Stomach (tissue), 9 donors: ENCODE data around the gene PPP2R5C. TPM values are rescaled to one million over a fixed set of nuclear protein-coding genes. Genes with fewer than 3 reads are reported as not detected.
A peak's percentile ranks its signal among the peaks of the same experiment; 100 is the strongest.

Experiments used
- DNase-seq, 2 donors: peaks; one replicate each; pipeline versions ENCODE4 v3.0.0 to v3.0.0-alpha.2; 2013 to 2019
- H3K27ac ChIP-seq, 5 donors: fragments of 200-600 bp in 4 of 5; sonication (generic) in 4 of 5; one replicate each; pipeline ENCODE4 v1.5.1; 2013 to 2019; ENCODE audit warnings: mild to moderate bottlenecking in 1 of 5, moderate library complexity in 1 of 5
- H3K27me3 ChIP-seq, 3 donors: fragments of 200-600 bp; sonication (generic); one replicate each; pipeline ENCODE4 v1.5.1; 2017 to 2019; ENCODE audit warnings: mixed run types in 1 of 3
- H3K36me3 ChIP-seq, 4 donors: fragments of 200-600 bp; sonication (generic); 1 replicate in 3 of 4; 2 replicates in 1 of 4; pipeline ENCODE4 v1.5.1; 2016 to 2019
- H3K4me1 ChIP-seq, 4 donors: fragments of 200-600 bp; sonication (generic); one replicate each; pipeline ENCODE4 v1.5.1; 2016 to 2019
- H3K4me3 ChIP-seq, 4 donors: fragments of 200-600 bp; sonication (generic) in 3 of 4; one replicate each; pipeline ENCODE4 v1.5.1; 2016 to 2019; ENCODE audit warnings: mild to moderate bottlenecking in 1 of 4
- H3K9me3 ChIP-seq, 4 donors: fragments of 200-600 bp; sonication (generic); one replicate each; pipeline ENCODE4 v1.5.1; 2016 to 2019
- CTCF ChIP-seq, 7 experiments: fragments of 450-650 bp in 4 of 7; fragments of 200-600 bp in 3 of 7; sonication (generic) in 3 of 7; IDR thresholded peaks; one replicate each; pipeline ENCODE4 v1.5.1; 2016 to 2019; ENCODE audit warnings: antibody characterized with exemption in 7 of 7, control low read depth in 2 of 7, mild to moderate bottlenecking in 1 of 7
- EP300 ChIP-seq: sonication (generic); formaldehyde crosslinking; IDR thresholded peaks from one replicate; pipeline ENCODE4 v1.6.1; 2017; ENCODE audit warnings: antibody characterized with exemption
- POLR2A ChIP-seq, 4 donors: fragments of 450-650 bp; IDR thresholded peaks; one replicate each; pipeline ENCODE4 v1.6.1; 2016; ENCODE audit warnings: antibody characterized with exemption in 4 of 4, control low read depth in 2 of 4, mild to moderate bottlenecking in 1 of 4, moderate library complexity in 1 of 4
- POLR2AphosphoS5 ChIP-seq, 3 donors: sonication (generic); formaldehyde crosslinking; IDR thresholded peaks; one replicate each; pipeline ENCODE4 v1.6.1; 2016; ENCODE audit warnings: antibody characterized with exemption in 3 of 3
- WGBS, 5 donors: extraction: QIAGEN DNeasy Blood & Tissue Kit in 3 of 5; methylation state at CpG; one replicate each; pipeline versions ENCODE4 v1.1.5 to v1.1.7; 2013 to 2018; 5-methylcytosine and 5-hydroxymethylcytosine counted together
- intact Hi-C: fragments of 100-400 bp; cut with DNase I; formaldehyde crosslinking; loops from one replicate; pipeline ENCODE4 v1.15.1; 2023; ENCODE audit warnings: low total_unique reads
- polyA plus RNA-seq, 3 donors: library from polyadenylated mRNA; stranded (reverse); fragments of 200-250 nt; gene quantifications; one replicate each; pipeline ENCODE4 v1.2.3, GENCODE V29; 2013
- total RNA-seq, 5 donors: library from RNA; depleted of rRNA; stranded (reverse); fragments of >200 nt; gene quantifications; one replicate each; pipeline versions ENCODE4 v1.1.0 to v1.2.3, GENCODE V29; 2014 to 2016
- donor health status: healthy with polysubstance abuse.
- donor health status: Bipolar disorder and iron deficiency.
- donor health status: healthy.

PPP2R5C gene
- total and polyA plus RNA-seq, 8 donors, result 19.7 to 175 (median 89.6) TPM

GRCh38 chr14:101839661-101840060 lies 78.2 kb downstream of the PPP2R5C start:
- H3K27me3 ChIP-seq, result no peaks in the 10 kb centered on the region
- intact Hi-C loops, result no loop called here
- H3K4me1 ChIP-seq, result peaks cover 34 to 94% (median 64%) of the 10 kb centered on the region in 4 donors
- no peaks in the 10 kb centered on the region for H3K36me3 ChIP-seq
- DNase-seq, result no peak
- H3K4me3 ChIP-seq, result no peak overlapping the region
- H3K27ac ChIP-seq, result peak overlapping the region in 1 of 5 donors; percentile 6
- 82 to 90% (median 89%) methylated on average over 6 of the region's 6 CpGs for WGBS, 5 donors
- no peaks in the 10 kb centered on the region for H3K9me3 ChIP-seq
- TF ChIP-seq POLR2AphosphoS5 (IDR thresholded peaks at IDR 0.05), result no peak
- TF ChIP-seq CTCF (IDR thresholded peaks at IDR 0.05), result no peak
- no peak for TF ChIP-seq POLR2A (IDR thresholded peaks at IDR 0.05)
- no peak for TF ChIP-seq EP300

DNA sequence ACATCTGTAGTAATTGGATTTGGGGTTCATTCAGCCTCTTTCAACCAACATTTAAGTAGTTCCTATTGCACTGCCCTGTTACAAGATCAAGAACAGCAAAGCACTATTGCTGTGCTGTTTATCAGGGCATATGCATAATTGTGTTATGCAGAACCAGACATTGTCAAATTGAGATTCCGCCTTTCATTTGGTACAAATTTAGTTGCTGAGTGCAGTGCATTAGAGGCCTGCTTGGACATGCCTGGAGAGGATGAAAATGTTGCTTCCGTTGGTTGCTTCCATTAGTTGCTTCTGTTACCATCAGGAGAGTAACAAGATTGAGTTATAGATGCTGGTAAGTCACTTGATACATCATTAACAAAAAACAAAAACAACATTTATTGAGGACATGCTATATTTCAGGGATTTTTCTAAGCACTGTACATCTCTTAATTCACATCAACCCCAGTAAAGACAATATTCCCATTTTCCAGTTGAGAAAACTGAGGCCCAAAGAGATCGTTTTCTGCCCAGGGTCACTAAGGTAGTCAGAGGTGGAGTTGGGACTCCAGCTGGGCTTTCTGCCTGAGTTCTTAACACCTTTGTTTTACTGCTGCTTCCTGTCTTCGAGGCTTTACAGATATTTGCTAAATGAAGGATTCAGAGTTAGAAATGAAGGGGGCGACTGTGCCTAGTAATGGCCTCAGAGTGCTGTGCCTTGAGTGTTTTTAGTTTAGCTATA lies 79.3 kb downstream of the PPP2R5C start:
- intact Hi-C loops, result no loop called here
- Histone ChIP-seq H3K27ac (peak overlapping the region in 1 of 5 donors; percentile 33), H3K9me3 (no peaks in the 10 kb centered on the region), H3K27me3 (no peaks in the 10 kb centered on the region), H3K4me3 (no peak overlapping the region), H3K4me1 (peaks cover 23 to 94% (median 59%) of the 10 kb centered on the region in 4 donors), H3K36me3 (no peaks in the 10 kb centered on the region)
- WGBS, 5 donors, result 76 to 84% (median 80%) methylated on average over 5 of the region's 5 CpGs
- TF ChIP-seq EP300 (no peak), POLR2A (IDR thresholded peaks at IDR 0.05) (no peak), POLR2AphosphoS5 (IDR thresholded peaks at IDR 0.05) (no peak), CTCF (IDR thresholded peaks at IDR 0.05) (no peak)
- DNase-seq, result no peak

GRCh38 chr14:101843038-101843437 lies 81.5 kb downstream of the PPP2R5C start:
- H3K9me3 ChIP-seq, result no peaks in the 10 kb centered on the region
- DNase-seq, result no peak
- H3K4me3 ChIP-seq, result no peak overlapping the region
- H3K4me1 ChIP-seq, result peaks cover 7 to 82% (median 42%) of the 10 kb centered on the region in 4 donors
- TF ChIP-seq CTCF (IDR thresholded peaks at IDR 0.05), result no peak
- TF ChIP-seq EP300, result no peak
- TF ChIP-seq POLR2A (IDR thresholded peaks at IDR 0.05), result no peak
- TF ChIP-seq POLR2AphosphoS5 (IDR thresholded peaks at IDR 0.05), result no peak
- H3K36me3 ChIP-seq, result no peaks in the 10 kb centered on the region
- intact Hi-C loops, result no loop called here
- H3K27ac ChIP-seq, result peak overlapping the region in 2 of 5 donors; percentile 26 to 33
- 41 to 66% (median 48%) methylated on average over 3 of the region's 3 CpGs for WGBS, 5 donors
- no peaks in the 10 kb centered on the region for H3K27me3 ChIP-seq

DNA sequence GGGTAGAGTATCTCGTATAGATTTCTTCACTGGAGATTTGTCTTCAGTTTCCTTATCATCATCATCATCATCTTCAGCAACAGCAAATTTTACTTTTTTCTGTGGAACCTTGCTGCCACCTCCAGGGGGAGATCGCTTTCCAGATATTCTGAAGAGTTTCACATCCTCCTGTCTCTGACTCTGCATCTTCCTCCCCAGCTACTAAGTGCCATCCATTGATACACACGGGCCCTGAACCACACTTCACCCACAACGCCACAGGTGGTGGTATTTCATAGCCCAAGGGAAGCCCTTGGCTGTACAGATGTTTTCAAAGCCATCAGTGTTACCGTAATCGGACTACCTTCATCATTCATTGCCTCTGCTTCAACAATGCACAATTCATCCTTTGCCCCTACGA lies 82.2 kb downstream of the PPP2R5C start:
- Histone ChIP-seq H3K4me3 (no peak overlapping the region), H3K27me3 (no peaks in the 10 kb centered on the region), H3K4me1 (peaks cover under 1 to 81% (median 37%) of the 10 kb centered on the region in 4 donors), H3K9me3 (no peaks in the 10 kb centered on the region), H3K36me3 (no peaks in the 10 kb centered on the region), H3K27ac (peak overlapping the region in 1 of 5 donors; percentile 33)
- peak in 1 of 2 donors; percentile 34 for DNase-seq
- intact Hi-C loops, result no loop called here
- 75 to 82% (median 79%) methylated on average over 7 of the region's 7 CpGs for WGBS, 5 donors
- TF ChIP-seq POLR2AphosphoS5 (IDR thresholded peaks at IDR 0.05) (peak in 1 of 3 donors; percentile 10), CTCF (IDR thresholded peaks at IDR 0.05) (peak in 2 of 7 experiments; percentile 27 to 30), EP300 (no peak)
